Endodermal cell (in vitro differentiated cells): Measurements from ENCODE around the gene POU2F3. TPM values are rescaled to one million over a fixed set of nuclear protein-coding genes. Genes with fewer than 3 reads are reported as not detected.

Source experiments
- DNase-seq: peaks from one replicate; pipeline ENCODE4 v3.0.0-alpha.2; 2017
- H3K27ac ChIP-seq: 2 replicates; pipeline ENCODE4 v1.5.1; 2013; ENCODE audit warnings: mild to moderate bottlenecking, low read depth, low read length, moderate library complexity
- H3K27me3 ChIP-seq: 2 replicates; pipeline ENCODE4 v1.6.1; 2013; ENCODE audit warnings: mild to moderate bottlenecking, low read length, moderate library complexity; ENCODE audit not compliant: insufficient read depth, control insufficient read depth, poor library complexity, severe bottlenecking
- H3K36me3 ChIP-seq: 2 replicates; pipeline ENCODE4 v1.7.0; 2013; ENCODE audit warnings: mild to moderate bottlenecking, low read length, moderate library complexity; ENCODE audit not compliant: control insufficient read depth, insufficient read depth
- H3K4me1 ChIP-seq: one replicate; pipeline ENCODE4 v1.7.0; 2013; ENCODE audit warnings: low read length; ENCODE audit not compliant: control insufficient read depth, insufficient read depth
- H3K4me3 ChIP-seq: 2 replicates; pipeline ENCODE4 v1.5.1; 2013; ENCODE audit warnings: mild to moderate bottlenecking, low read length, moderate library complexity
- H3K9ac ChIP-seq: 2 replicates; pipeline ENCODE4 v1.6.1; 2013; ENCODE audit warnings: mild to moderate bottlenecking, low read length, moderate library complexity; ENCODE audit not compliant: poor library complexity, severe bottlenecking; ENCODE audit errors: extremely low read depth
- H3K9me3 ChIP-seq: 2 replicates; pipeline ENCODE4 v1.6.1; 2013; ENCODE audit warnings: mild to moderate bottlenecking, low read length, moderate library complexity; ENCODE audit not compliant: control insufficient read depth
- H3K27ac Mint-ChIP-seq: 2 replicates; pipeline ENCODE4 v1.8.0; 2020; ENCODE audit warnings: mixed read lengths
- H3K27me3 Mint-ChIP-seq: 2 replicates; pipeline ENCODE4 v1.8.0; 2021; ENCODE audit warnings: mild to moderate bottlenecking, mixed read lengths; ENCODE audit not compliant: insufficient read depth
- H3K36me3 Mint-ChIP-seq: 2 replicates; pipeline ENCODE4 v1.8.0; 2020; ENCODE audit warnings: low read depth, mixed read lengths
- H3K4me1 Mint-ChIP-seq: 2 replicates; pipeline ENCODE4 v1.8.0; 2020; ENCODE audit warnings: mixed read lengths
- H3K4me3 Mint-ChIP-seq: 2 replicates; pipeline ENCODE4 v1.8.0; 2020; ENCODE audit warnings: mild to moderate bottlenecking, moderate library complexity, mixed read lengths
- H3K9me3 Mint-ChIP-seq: 2 replicates; pipeline ENCODE4 v1.8.0; 2020; ENCODE audit warnings: mild to moderate bottlenecking, mixed read lengths
- CTCF ChIP-seq: fragments of 200-600 bp; sonication (generic); conservative IDR thresholded peaks from 2 replicates; pipeline ENCODE4 v1.5.0; 2021; ENCODE audit warnings: antibody characterized with exemption, mild to moderate bottlenecking
- WGBS, 2 experiments: methylation state at CpG; one replicate each; pipeline versions ENCODE4 v1.1.5 to v1.1.7; 2013; ENCODE audit warnings: missing lambda C conversion rate in 2 of 2, mixed read lengths in 1 of 2; ENCODE audit not compliant: insufficient coverage in 1 of 2, insufficient read length in 1 of 2; 5-methylcytosine and 5-hydroxymethylcytosine counted together
- total RNA-seq, 2 donors: library from RNA; stranded (reverse); fragmentation: NEBNext Ultra II Directional in 1 of 2; extraction: Animal tissue kit (Norgen Biotek cat#: 25700) in 1 of 2; gene quantifications; 2 replicates in 1 of 2; 3 replicates in 1 of 2; pipeline ENCODE4 v1.2.1, GENCODE V29; 2021

Gene POU2F3
- total RNA-seq, 2 donors from 2014 or later = 0.46 TPM; not detected in 1

GRCh38 chr11:120334332-120334731 lies 94.4 kb downstream of the POU2F3 start:
- Histone ChIP-seq H3K9me3 (no peaks in the 10 kb centered on the region), H3K4me3 (no peak overlapping the region), H3K27me3 (no peaks in the 10 kb centered on the region), H3K36me3 (peaks cover 19% of the 10 kb centered on the region), H3K27ac (no peak overlapping the region), H3K9ac (no peak overlapping the region), H3K4me1 (peaks cover 6% of the 10 kb centered on the region)
- H3K4me3 Mint-ChIP-seq = no peak overlapping the region
- DNase-seq = no peak
- H3K9me3 Mint-ChIP-seq = no peaks in the 10 kb centered on the region
- no peaks in the 10 kb centered on the region for H3K27me3 Mint-ChIP-seq
- H3K36me3 Mint-ChIP-seq = peaks cover 11% of the 10 kb centered on the region
- no peak overlapping the region for H3K27ac Mint-ChIP-seq
- no peak for TF ChIP-seq CTCF
- H3K4me1 Mint-ChIP-seq = peaks cover 25% of the 10 kb centered on the region
- 75% methylated on average over 1 of the region's 1 CpG; no CpG with 5 or more reads in 1 of the 2 experiments for WGBS, 2 experiments

- no peaks in the 10 kb centered on the region for H3K9me3 Mint-ChIP-seq
- 0 to 14% methylated on average over 3 to 8 of the region's 8 CpGs for WGBS, 2 experiments
- peaks cover 10% of the 10 kb centered on the region for H3K4me1 ChIP-seq
- H3K36me3 Mint-ChIP-seq = peaks cover 7% of the 10 kb centered on the region
- H3K27me3 Mint-ChIP-seq = no peaks in the 10 kb centered on the region
- no peak overlapping the region for H3K27ac ChIP-seq
- H3K27me3 ChIP-seq = no peaks in the 10 kb centered on the region
- TF ChIP-seq CTCF = peak; percentile 83
- peaks cover 31% of the 10 kb centered on the region for H3K4me1 Mint-ChIP-seq
- no peaks in the 10 kb centered on the region for H3K9me3 ChIP-seq
- no peak overlapping the region for H3K27ac Mint-ChIP-seq
- H3K4me3 ChIP-seq = peak overlapping the region; percentile 81
- H3K36me3 ChIP-seq = peaks cover 13% of the 10 kb centered on the region
- H3K9ac ChIP-seq = peak overlapping the region; percentile 49
- peak overlapping the region; percentile 99 for H3K4me3 Mint-ChIP-seq
- peak; percentile 77 for DNase-seq
Measured at GRCh38 chr11:120334894-120335462, 95.0 kb downstream of the POU2F3 start.

GRCh38 chr11:120335556-120335907 lies 95.6 kb downstream of the POU2F3 start:
- H3K9ac ChIP-seq = peak overlapping the region; percentile 49
- no peaks in the 10 kb centered on the region for H3K27me3 ChIP-seq
- TF ChIP-seq CTCF = no peak
- H3K27me3 Mint-ChIP-seq = no peaks in the 10 kb centered on the region
- no peaks in the 10 kb centered on the region for H3K9me3 ChIP-seq
- H3K36me3 ChIP-seq = peaks cover 7% of the 10 kb centered on the region
- H3K9me3 Mint-ChIP-seq = no peaks in the 10 kb centered on the region
- H3K27ac Mint-ChIP-seq = peak overlapping the region; percentile 57
- DNase-seq = no peak
- WGBS, 2 experiments = 2 to 4% methylated on average over 5 to 19 of the region's 19 CpGs
- H3K4me1 ChIP-seq = peaks cover 10% of the 10 kb centered on the region
- H3K27ac ChIP-seq = peak overlapping the region; percentile 33
- H3K36me3 Mint-ChIP-seq = peaks cover 3% of the 10 kb centered on the region
- H3K4me3 Mint-ChIP-seq = peak overlapping the region; percentile 99
- H3K4me1 Mint-ChIP-seq = peaks cover 33% of the 10 kb centered on the region
- H3K4me3 ChIP-seq = peak overlapping the region; percentile 81
